HepG2 (cell line): ENCODE data around the gene TRRAP. TPM values are rescaled to one million over a fixed set of nuclear protein-coding genes. Genes with fewer than 3 reads are reported as not detected.

ENCODE experiments used
- ATAC-seq: fragments of 200-7000 bp; cut with Tn5 transposase; 3 replicates; pipeline ENCODE4 v1.9.1; 2020; ENCODE audit warnings: mild to moderate bottlenecking, moderate library complexity
- BruUV-seq: library from RNA; stranded (reverse); fragments of 400-500 nt; replicated peaks from 2 replicates; lab custom pipeline; 2021; lab: Mats Ljungman, UMichigan
- CTCF ChIA-PET: fragments of 300-600 bp; formaldehyde crosslinking; extraction: SDS; loops from one replicate; lab custom pipeline; 2021; ENCODE audit warnings: low total read pairs, inconsistent platforms, low intra/inter-chr PET ratio; lab: Yijun Ruan, JAX
- POLR2A ChIA-PET: fragments of 350-600 bp; sonication (Branson Sonifier 250); formaldehyde crosslinking; loops from one replicate; lab custom pipeline; 2020; ENCODE audit warnings: antibody characterized with exemption, inconsistent platforms; lab: Yijun Ruan, JAX
- DNase-seq: peaks from one replicate; pipeline ENCODE4 v3.0.0-alpha.2; 2015; ENCODE audit warnings: low spot score
- FAIRE-seq: peaks from 3 replicates; lab custom pipeline; 2011; peaks lifted over from hg19 to GRCh38; lab: Jason Lieb, UNC
- H2AFZ ChIP-seq: one replicate; pipeline ENCODE4 v1.6.1; 2011; ENCODE audit warnings: low read length, inconsistent platforms
- H3K27ac ChIP-seq: fragments of 300-600 bp; 3 replicates; pipeline ENCODE4 v1.8.0; 2011; ENCODE audit warnings: mixed run types, mild to moderate bottlenecking, mixed read lengths, low read length, inconsistent platforms; ENCODE audit not compliant: insufficient read depth; ENCODE audit errors: extremely low read length
- H3K27me3 ChIP-seq, 2 experiments: fragments of 200-600 bp in 1 of 2; 2 replicates in 1 of 2; 3 replicates in 1 of 2; pipeline versions ENCODE4 v1.6.0 to v1.8.0; 2011; ENCODE audit warnings: low read length in 2 of 2, mild to moderate bottlenecking in 2 of 2, moderate library complexity in 2 of 2, inconsistent platforms in 1 of 2; ENCODE audit not compliant: insufficient read depth in 2 of 2, control insufficient read depth in 1 of 2
- H3K36me3 ChIP-seq, 2 experiments: fragments of 200-600 bp in 1 of 2; replicated peaks in 1 of 2; 2 replicates in 1 of 2; 3 replicates in 1 of 2; pipeline versions ENCODE4 v1.5.1 to v1.8.0; 2011; ENCODE audit warnings: low read length in 2 of 2, inconsistent platforms in 1 of 2; ENCODE audit not compliant: insufficient read depth in 2 of 2, control insufficient read depth in 1 of 2
- H3K4me1 ChIP-seq: 2 replicates; pipeline ENCODE4 v1.5.1; 2012; ENCODE audit warnings: low read length, inconsistent platforms; ENCODE audit not compliant: insufficient read depth
- H3K4me2 ChIP-seq: 2 replicates; pipeline ENCODE4 v1.6.0; 2011; ENCODE audit warnings: low read depth, low read length, inconsistent platforms
- H3K4me3 ChIP-seq, 3 experiments: fragments of 200-600 bp in 1 of 3; sonication (generic), shearing (Covaris generic) in 1 of 3; replicated peaks in 1 of 3; 2 replicates each; pipeline ENCODE4 v1.5.1; 2011 to 2016; ENCODE audit warnings: low read length in 3 of 3, inconsistent platforms in 2 of 3, low read depth in 2 of 3, mild to moderate bottlenecking in 2 of 3, control low read depth in 1 of 3, mixed read lengths in 1 of 3; ENCODE audit not compliant: insufficient read depth in 1 of 3
- H3K79me2 ChIP-seq: one replicate; pipeline ENCODE4 v1.6.1; 2011; ENCODE audit warnings: low read length, inconsistent platforms; ENCODE audit not compliant: insufficient read depth
- H3K9ac ChIP-seq: 2 replicates; pipeline ENCODE4 v1.6.0; 2011; ENCODE audit warnings: mild to moderate bottlenecking, low read depth, low read length, inconsistent platforms; ENCODE audit not compliant: insufficient read depth
- H3K9me3 ChIP-seq: 2 replicates; pipeline ENCODE4 v1.5.1; 2012; ENCODE audit warnings: mild to moderate bottlenecking, low read length
- H4K20me1 ChIP-seq: 2 replicates; pipeline ENCODE4 v1.6.0; 2011; ENCODE audit warnings: inconsistent platforms, mild to moderate bottlenecking, low read length, moderate library complexity; ENCODE audit not compliant: insufficient read depth
- AKNA ChIP-seq: sonication (generic); formaldehyde crosslinking; IDR thresholded peaks from 2 replicates; pipeline ENCODE4 v1.4.0; 2020; ENCODE audit warnings: missing genetic modification reagents, borderline replicate concordance
- ATF6 ChIP-seq: sonication (generic); formaldehyde crosslinking; conservative IDR thresholded peaks from 2 replicates; pipeline ENCODE4 v1.4.0; 2020; ENCODE audit warnings: missing genetic modification reagents
- LBX2 ChIP-seq: sonication (generic); formaldehyde crosslinking; IDR thresholded peaks from 2 replicates; pipeline ENCODE4 v1.5.0; 2020; ENCODE audit warnings: missing genetic modification reagents, mild to moderate bottlenecking, borderline replicate concordance
- NFIC ChIP-seq: IDR thresholded peaks from 2 replicates; pipeline ENCODE4 v1.6.1; 2012; ENCODE audit warnings: mild to moderate bottlenecking, low read length, inconsistent platforms
- ZFAT ChIP-seq: sonication (generic); formaldehyde crosslinking; conservative IDR thresholded peaks from 2 replicates; pipeline ENCODE4 v1.8.1; 2023; ENCODE audit warnings: missing genetic modification reagents, inconsistent platforms
- ZFP62 ChIP-seq: sonication (generic); formaldehyde crosslinking; IDR thresholded peaks from 2 replicates; pipeline ENCODE4 v1.4.0; 2020; ENCODE audit warnings: missing genetic modification reagents
- ZNF101 ChIP-seq: sonication (generic); formaldehyde crosslinking; IDR thresholded peaks from 2 replicates; pipeline ENCODE4 v1.4.0; 2020; ENCODE audit warnings: mild to moderate bottlenecking, low read depth, missing genetic modification reagents, borderline replicate concordance
- ZNF609 ChIP-seq: sonication (generic); formaldehyde crosslinking; IDR thresholded peaks from 2 replicates; pipeline ENCODE4 v1.4.0; 2020; ENCODE audit warnings: mild to moderate bottlenecking, missing genetic modification reagents, borderline replicate concordance
- WGBS: methylation state at CpG from one replicate; pipeline ENCODE4 v1.1.6; 2017; ENCODE audit warnings: low lambda C conversion rate; 5-methylcytosine and 5-hydroxymethylcytosine counted together
- in situ Hi-C: cut with HindIII; loops from 2 replicates; pipeline ENCODE4 v1.10.0; 2017; ENCODE audit warnings: low pct_unique_long_range_greater_than_20kb; ENCODE audit not compliant: extremely low pct_ligation_motif_present
- intact Hi-C: fragments of 100-400 bp; cut with micrococcal nuclease; formaldehyde crosslinking; loops from one replicate; pipeline ENCODE4 v1.10.0; 2022; ENCODE audit not compliant: unreplicated experiment
- polyA plus RNA-seq, 8 experiments: library from polyadenylated mRNA; depleted of rRNA in 3 of 8; stranded (reverse) in 7 of 8; unstranded in 1 of 8; fragments of >200 nt; fragmentation: Illumina TruSeq in 4 of 8; extraction: Trizol in 4 of 8; gene quantifications; 2 replicates each; pipeline versions ENCODE4 v1.2.1 to v1.2.3, GENCODE V29; 2011 to 2016; ENCODE audit warnings: low read depth in 4 of 8, missing spikeins in 1 of 8, mixed read lengths in 1 of 8; ENCODE audit not compliant: insufficient read depth in 1 of 8
- total RNA-seq, 5 experiments: library from RNA; depleted of rRNA; stranded (reverse); fragments of >200 nt; fragmentation: Illumina TruSeq; extraction: Trizol; gene quantifications; 2 replicates each; pipeline ENCODE4 v1.2.3, GENCODE V29; 2016; ENCODE audit warnings: low read depth in 1 of 5

Gene TRRAP
- total and polyA plus RNA-seq, 2 of the 13 experiments (the other 11 are each of a cell fraction or from before 2014, with no cell fraction given), result 8.6 to 10.5 TPM

DNA sequence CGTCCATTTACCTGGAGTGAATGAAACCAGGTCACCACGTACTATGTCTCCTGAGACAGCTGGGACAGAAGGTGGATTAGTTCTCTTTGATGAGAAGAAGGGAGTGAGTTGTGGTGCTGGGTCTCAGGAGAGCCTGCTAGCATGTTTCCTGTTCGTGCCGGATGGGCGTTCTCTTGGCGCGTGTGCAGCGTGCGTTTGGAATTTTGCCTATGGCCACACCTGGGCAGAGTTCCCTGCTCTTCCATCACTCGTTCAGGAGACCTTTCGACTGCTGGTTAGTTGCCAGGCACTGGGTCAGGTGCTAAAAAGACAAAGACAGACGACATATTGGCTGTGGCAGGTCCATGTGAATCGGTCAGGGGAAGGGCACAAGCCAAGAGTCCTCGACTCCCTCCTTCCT is 90.3 kb downstream of the TRRAP start:
- ATAC-seq, result no peak
- in situ Hi-C loops, result no loop called here
- Histone ChIP-seq H3K4me2 (no peak overlapping the region), H3K27ac (no peak overlapping the region), H3K36me3 (peaks cover 46 to 80% of the 10 kb centered on the region in 2 experiments; a peak in 4 of 5 replicates), H3K79me2 (no peaks in the 10 kb centered on the region), H3K9ac (no peak overlapping the region)
- 98% methylated on average over 14 of the region's 14 CpGs for WGBS
- BruUV-seq, result no TSS peak
- TF ChIP-seq ZFAT (CRISPR knock-in tag) (no peak), NFIC (no peak), ZNF101 (no peak), AKNA (CRISPR knock-in tag) (no peak), ZNF609 (no peak), ATF6 (CRISPR knock-in tag) (no peak), ZFP62 (no peak), LBX2 (CRISPR knock-in tag) (no peak)
- TF ChIP-seq, all 625 proteins: peak for 0
- Histone ChIP-seq H3K4me3 (no peak overlapping the region), H3K27me3 (no peaks in the 10 kb centered on the region), H3K4me1 (no peaks in the 10 kb centered on the region), H4K20me1 (no peaks in the 10 kb centered on the region), H2AFZ (no peak overlapping the region), H3K9me3 (no peaks in the 10 kb centered on the region)
- FAIRE-seq (no peak), DNase-seq (no peak)
- ChIA-PET CTCF (no interaction called here), POLR2A (no interaction called here)
- intact Hi-C loops, result no loop called here
